Gastroesophageal sphincter (tissue), 4 donors: ENCODE results near the gene SNX8. TPM values are rescaled to one million over a fixed set of nuclear protein-coding genes. Genes with fewer than 3 reads are reported as not detected.
A peak's percentile ranks its signal among the peaks of the same experiment; 100 is the strongest.

Experiments used
- ATAC-seq: fragments of 150-250 bp; one replicate; pipeline ENCODE4 v1.9.1; 2016; ENCODE audit warnings: mild to moderate bottlenecking, moderate library complexity
- H3K27ac ChIP-seq, 4 donors: fragments of 200-600 bp; sonication (generic) in 3 of 4; 1 replicate in 3 of 4; 2 replicates in 1 of 4; pipeline ENCODE4 v1.5.1; 2016 to 2019
- H3K27me3 ChIP-seq: fragments of 200-600 bp; sonication (generic); one replicate; pipeline ENCODE4 v1.5.1; 2019
- H3K36me3 ChIP-seq, 2 donors: fragments of 200-600 bp; sonication (generic); one replicate each; pipeline ENCODE4 v1.5.1; 2019; ENCODE audit warnings: control low read depth in 1 of 2
- H3K4me1 ChIP-seq, 3 donors: fragments of 200-600 bp; sonication (generic); 1 replicate in 2 of 3; 2 replicates in 1 of 3; pipeline ENCODE4 v1.5.1; 2016 to 2019; ENCODE audit warnings: control low read depth in 2 of 3
- H3K4me3 ChIP-seq, 2 donors: fragments of 200-600 bp; sonication (generic); one replicate each; pipeline ENCODE4 v1.5.1; 2019; ENCODE audit warnings: mild to moderate bottlenecking in 1 of 2, moderate library complexity in 1 of 2
- H3K9me3 ChIP-seq, 3 donors: fragments of 200-600 bp; sonication (generic); one replicate each; pipeline ENCODE4 v1.5.1; 2017 to 2019; ENCODE audit warnings: control low read depth in 2 of 3
- EP300 ChIP-seq: sonication (generic); formaldehyde crosslinking; IDR thresholded peaks from one replicate; pipeline ENCODE4 v1.6.1; 2017; ENCODE audit warnings: antibody characterized with exemption, mild to moderate bottlenecking
- POLR2A ChIP-seq, 2 donors: fragments of 450-650 bp; IDR thresholded peaks; one replicate each; pipeline ENCODE4 v1.6.1; 2017; ENCODE audit warnings: antibody characterized with exemption in 2 of 2, mild to moderate bottlenecking in 2 of 2, moderate library complexity in 1 of 2
- POLR2AphosphoS5 ChIP-seq: sonication (generic); formaldehyde crosslinking; IDR thresholded peaks from one replicate; pipeline ENCODE4 v1.6.1; 2017; ENCODE audit warnings: antibody characterized with exemption
- WGBS, 2 donors: methylation state at CpG; one replicate each; pipeline ENCODE4 v1.1.5; 2018; ENCODE audit warnings: low coverage in 1 of 2; 5-methylcytosine and 5-hydroxymethylcytosine counted together
- total RNA-seq, 4 donors: library from RNA; depleted of rRNA; stranded (reverse); fragments of >200 nt; gene quantifications; one replicate each; pipeline ENCODE4 v1.1.0, GENCODE V29; 2016
- TF ChIP-seq, protein P1 (sequence below), 4 experiments: fragments of 200-600 bp in 2 of 4; fragments of 450-650 bp in 2 of 4; sonication (generic) in 1 of 4; IDR thresholded peaks; one replicate each; pipeline ENCODE4 v1.5.1; 2017 to 2019; ENCODE audit warnings: antibody characterized with exemption in 4 of 4, mild to moderate bottlenecking in 2 of 4, moderate library complexity in 2 of 4

Gene SNX8
- total RNA-seq, 4 donors from 2014 or later: 8.7 to 17.8 (median 9.8) TPM

DNA sequence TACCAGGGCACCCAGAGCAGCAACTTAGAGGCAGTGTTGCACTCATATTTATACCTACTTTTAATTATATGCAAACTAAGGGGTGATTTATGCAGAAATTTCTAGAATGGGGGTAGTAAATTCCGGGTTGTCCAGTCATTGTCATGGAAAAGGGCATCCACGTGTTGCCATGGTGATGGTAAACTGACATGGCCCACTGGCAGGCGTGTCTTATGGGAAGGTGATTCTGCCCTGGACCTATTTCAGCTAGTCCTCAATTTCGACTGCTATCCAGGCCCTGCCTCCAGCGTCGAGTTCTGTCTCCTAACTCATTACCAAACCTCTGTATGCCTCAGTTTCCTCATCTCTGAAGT lies 12.8 kb downstream of the SNX8 start:
- no peak for TF ChIP-seq POLR2A (IDR thresholded peaks at IDR 0.05)
- no peak for TF ChIP-seq EP300
- TF ChIP-seq, protein P1, sequence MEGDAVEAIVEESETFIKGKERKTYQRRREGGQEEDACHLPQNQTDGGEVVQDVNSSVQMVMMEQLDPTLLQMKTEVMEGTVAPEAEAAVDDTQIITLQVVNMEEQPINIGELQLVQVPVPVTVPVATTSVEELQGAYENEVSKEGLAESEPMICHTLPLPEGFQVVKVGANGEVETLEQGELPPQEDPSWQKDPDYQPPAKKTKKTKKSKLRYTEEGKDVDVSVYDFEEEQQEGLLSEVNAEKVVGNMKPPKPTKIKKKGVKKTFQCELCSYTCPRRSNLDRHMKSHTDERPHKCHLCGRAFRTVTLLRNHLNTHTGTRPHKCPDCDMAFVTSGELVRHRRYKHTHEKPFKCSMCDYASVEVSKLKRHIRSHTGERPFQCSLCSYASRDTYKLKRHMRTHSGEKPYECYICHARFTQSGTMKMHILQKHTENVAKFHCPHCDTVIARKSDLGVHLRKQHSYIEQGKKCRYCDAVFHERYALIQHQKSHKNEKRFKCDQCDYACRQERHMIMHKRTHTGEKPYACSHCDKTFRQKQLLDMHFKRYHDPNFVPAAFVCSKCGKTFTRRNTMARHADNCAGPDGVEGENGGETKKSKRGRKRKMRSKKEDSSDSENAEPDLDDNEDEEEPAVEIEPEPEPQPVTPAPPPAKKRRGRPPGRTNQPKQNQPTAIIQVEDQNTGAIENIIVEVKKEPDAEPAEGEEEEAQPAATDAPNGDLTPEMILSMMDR (IDR thresholded peaks at IDR 0.05): no peak
- TF ChIP-seq POLR2AphosphoS5: no peak
- 86% methylated on average over 2 of the region's 6 CpGs; no CpG with 5 or more reads in 1 of the 2 donors for WGBS, 2 donors
- Histone ChIP-seq H3K9me3 (no peaks in the 10 kb centered on the region), H3K4me3 (no peak overlapping the region), H3K36me3 (no peaks in the 10 kb centered on the region), H3K27ac (no peak overlapping the region), H3K4me1 (peaks cover 0 to 9% (median 0%) of the 10 kb centered on the region in 3 donors), H3K27me3 (no peaks in the 10 kb centered on the region)
- ATAC-seq: no peak

DNA sequence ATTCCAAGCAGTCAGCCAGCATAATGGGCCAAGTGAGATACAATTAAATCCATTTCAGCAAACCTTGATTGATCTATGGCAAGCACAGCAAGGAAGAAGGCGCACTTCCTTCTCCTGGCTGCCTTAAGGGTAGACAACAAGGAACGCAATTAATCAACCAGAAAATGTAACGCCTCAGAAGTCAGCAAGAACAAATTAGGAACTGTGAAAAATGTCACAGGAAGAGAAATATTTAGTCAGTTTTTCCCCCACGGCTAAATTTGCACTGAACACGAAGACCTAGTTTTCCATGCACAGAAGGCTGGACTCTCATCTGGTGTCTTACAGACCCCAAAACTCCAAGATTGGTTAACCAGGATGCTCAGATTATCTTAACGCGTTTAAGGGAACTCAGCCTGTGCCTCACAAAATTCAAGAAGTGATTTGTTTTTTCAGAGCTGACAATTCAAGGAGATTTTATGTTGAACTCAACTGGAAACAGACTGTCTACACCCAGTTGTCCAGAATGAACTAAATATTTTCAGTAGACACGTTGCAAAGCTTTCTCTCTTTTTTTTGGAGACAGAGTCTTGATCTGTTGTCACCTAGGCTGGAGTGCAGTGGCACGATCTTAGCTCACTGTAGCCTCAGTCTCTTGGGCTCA lies 14.2 kb downstream of the SNX8 start:
- H3K27me3 ChIP-seq: no peaks in the 10 kb centered on the region
- H3K4me3 ChIP-seq: no peak overlapping the region
- peak overlapping the region in 2 of 4 donors; percentile 25 to 37 for H3K27ac ChIP-seq
- ATAC-seq: no peak
- TF ChIP-seq, protein P1 (IDR thresholded peaks at IDR 0.05): no peak
- TF ChIP-seq POLR2A (IDR thresholded peaks at IDR 0.05) (no peak), POLR2AphosphoS5 (no peak), EP300 (no peak)
- peaks cover 0 to 7% (median 0%) of the 10 kb centered on the region in 3 donors for H3K4me1 ChIP-seq
- no peaks in the 10 kb centered on the region for H3K9me3 ChIP-seq
- 30 to 50% methylated on average over 8 to 9 of the region's 9 CpGs for WGBS, 2 donors
- H3K36me3 ChIP-seq: no peaks in the 10 kb centered on the region

DNA sequence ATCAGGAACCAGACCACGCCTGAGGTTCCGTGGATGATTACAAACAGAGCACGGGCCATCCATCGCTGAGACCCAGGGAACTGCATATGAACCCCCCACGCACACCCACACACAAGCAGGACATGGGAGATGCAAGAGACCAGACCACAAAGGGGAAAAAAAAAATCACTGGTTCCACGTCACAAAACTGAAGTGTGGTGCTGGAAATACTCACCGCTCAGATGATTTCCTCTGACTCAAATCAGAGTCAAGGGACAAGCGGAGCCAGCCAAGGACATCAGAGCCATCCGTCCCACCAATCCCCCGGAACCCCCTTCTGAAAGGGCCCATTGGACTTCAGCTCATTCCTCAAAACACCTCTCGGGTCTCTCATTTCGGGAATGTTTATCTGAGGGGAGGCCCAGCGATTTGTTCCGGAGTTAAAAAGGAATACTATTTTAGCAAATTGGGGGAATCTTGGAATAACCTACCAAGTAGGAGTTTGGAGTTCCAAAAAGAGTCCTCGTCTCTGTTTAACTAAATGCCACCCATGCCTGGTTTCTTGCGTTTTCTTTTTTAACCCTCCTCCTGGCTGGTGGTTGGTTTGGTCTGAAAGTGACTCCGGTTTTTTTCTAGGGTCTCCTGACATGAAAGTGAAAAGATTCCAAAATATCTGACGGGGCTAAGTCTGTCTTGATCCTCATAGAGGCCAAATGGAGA lies 15.0 kb downstream of the SNX8 start:
- peak; percentile 28 for ATAC-seq
- Histone ChIP-seq H3K27ac (peak overlapping the region in 2 of 4 donors; percentile 25 to 37), H3K9me3 (no peaks in the 10 kb centered on the region), H3K36me3 (no peaks in the 10 kb centered on the region), H3K4me3 (peak overlapping the region in 1 of 2 donors; percentile 1), H3K4me1 (peaks cover 0 to under 1% (median 0%) of the 10 kb centered on the region in 3 donors), H3K27me3 (no peaks in the 10 kb centered on the region)
- WGBS, 2 donors: 63 to 91% methylated on average over 4 to 10 of the region's 18 CpGs
- TF ChIP-seq POLR2AphosphoS5: no peak
- TF ChIP-seq EP300: no peak
- TF ChIP-seq POLR2A (IDR thresholded peaks at IDR 0.05): no peak

DNA sequence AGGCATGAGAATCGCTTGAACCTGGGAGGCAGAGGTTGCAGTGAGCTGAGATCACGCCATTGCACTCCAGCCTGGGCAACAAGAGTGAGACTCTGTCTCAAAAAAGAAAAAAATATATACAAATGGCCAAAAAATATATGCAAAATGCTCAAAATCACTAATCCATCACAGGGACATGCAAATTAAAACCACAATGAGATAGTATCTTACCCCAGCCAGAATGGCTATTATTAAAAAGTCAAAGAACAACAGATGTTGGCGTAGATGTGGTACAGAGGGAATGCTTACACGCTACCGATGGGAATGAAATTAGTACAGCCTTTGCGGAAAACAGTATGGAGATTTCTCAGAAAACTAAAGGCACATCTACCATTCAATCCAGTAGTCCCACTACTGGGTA lies 17.4 kb downstream of the SNX8 start:
- TF ChIP-seq POLR2A (IDR thresholded peaks at IDR 0.05): no peak
- TF ChIP-seq, protein P1 (IDR thresholded peaks at IDR 0.05): no peak
- no peak for TF ChIP-seq EP300
- no peak for TF ChIP-seq POLR2AphosphoS5
- no peak for ATAC-seq
- 96 to 97% methylated on average over 5 to 6 of the region's 6 CpGs for WGBS, 2 donors
- H3K27me3 ChIP-seq: no peaks in the 10 kb centered on the region
- H3K27ac ChIP-seq: no peak overlapping the region
- no peaks in the 10 kb centered on the region for H3K9me3 ChIP-seq
- H3K4me3 ChIP-seq: no peak overlapping the region
- H3K4me1 ChIP-seq: no peaks in the 10 kb centered on the region
- no peaks in the 10 kb centered on the region for H3K36me3 ChIP-seq

DNA sequence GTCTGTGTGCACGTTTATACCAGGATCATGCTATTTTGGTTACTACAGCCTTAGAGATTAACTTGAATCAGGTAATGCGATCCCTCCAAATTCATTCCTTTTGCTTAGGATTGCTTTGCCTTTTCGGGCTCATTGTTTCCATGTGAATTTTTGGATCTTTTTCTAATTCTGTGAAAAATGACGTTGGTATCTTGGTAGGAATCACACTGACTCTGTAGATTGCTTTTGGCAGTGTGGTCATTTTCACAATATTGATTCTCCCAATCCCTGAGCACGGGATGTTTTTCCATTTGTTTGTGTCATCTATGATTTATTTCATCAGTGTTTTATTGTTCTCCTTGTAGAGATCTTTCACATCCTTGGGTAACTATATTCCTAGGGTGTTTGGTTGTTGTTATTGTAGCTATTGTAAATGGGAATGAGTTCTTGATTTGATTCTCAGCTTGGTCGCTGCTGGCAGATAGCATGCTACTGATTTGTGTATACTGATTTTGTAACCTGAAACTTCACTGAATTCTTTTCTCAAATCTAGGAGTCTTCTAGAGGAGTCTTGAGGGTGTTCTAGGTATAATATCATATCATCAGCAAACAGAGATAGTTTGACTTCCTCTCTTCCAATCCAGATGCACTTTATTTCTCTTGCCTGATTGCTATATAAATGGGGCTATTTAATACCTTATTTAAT lies 18.2 kb downstream of the SNX8 start:
- 67 to 68% methylated on average over 4 to 6 of the region's 6 CpGs for whole genome bisulfite sequencing, 2 donors
- no peaks in the 10 kb centered on the region for H3K27me3 ChIP-seq
- no peak overlapping the region for H3K27ac ChIP-seq
- TF ChIP-seq EP300: no peak
- no peak for TF ChIP-seq POLR2AphosphoS5
- no peak for TF ChIP-seq POLR2A (IDR thresholded peaks at IDR 0.05)
- TF ChIP-seq, protein P1 (IDR thresholded peaks at IDR 0.05): no peak
- H3K4me3 ChIP-seq: no peak overlapping the region
- ATAC-seq: no peak
- H3K36me3 ChIP-seq: no peaks in the 10 kb centered on the region
- no peaks in the 10 kb centered on the region for H3K9me3 ChIP-seq
- H3K4me1 ChIP-seq: no peaks in the 10 kb centered on the region
